Measurements from ENCODE around the gene CECR2. TPM values are rescaled to one million over a fixed set of nuclear protein-coding genes. Genes with fewer than 3 reads are reported as not detected.

Gene CECR2
- polyA plus RNA-seq, 5 donors = 13.5 to 19.4 (median 16.5) TPM

GRCh38 chr22:17366830-17367229, 2.4 kb upstream of the CECR2 start:
- DNase-seq = peak in 1 of 2 donors; percentile 57

GRCh38 chr22:17368144-17368543, 1.1 kb upstream of the CECR2 start:
- DNase-seq = no peak

GRCh38 chr22:17368554-17369438, 464 bp upstream of the CECR2 start:
- peak; percentile 89 to 90 for DNase-seq

- DNase-seq = peak in 1 of 2 donors; percentile 42
These were observed 936 bp downstream of the CECR2 start for GRCh38 chr22:17370026-17370765.

GRCh38 chr22:17370766-17371432, 1.6 kb downstream of the CECR2 start:
- no peak for DNase-seq

- DNase-seq = no peak
These were observed 2.2 kb downstream of the CECR2 start for GRCh38 chr22:17371448-17371847.

- DNase-seq = no peak
These were observed 4.6 kb downstream of the CECR2 start for GRCh38 chr22:17373855-17374254.

- no peak for DNase-seq
These were observed 6.8 kb downstream of the CECR2 start for GRCh38 chr22:17375914-17376614.

- DNase-seq = no peak
These were observed 7.7 kb downstream of the CECR2 start for GRCh38 chr22:17376950-17377349.

GRCh38 chr22:17379944-17380343, 10.7 kb downstream of the CECR2 start:
- no peak for DNase-seq

- DNase-seq = no peak
These were observed 11.3 kb downstream of the CECR2 start for GRCh38 chr22:17380359-17381087.

- DNase-seq = no peak
These were observed 12.1 kb downstream of the CECR2 start for GRCh38 chr22:17381192-17381913.

- DNase-seq = no peak
These were observed 15.5 kb downstream of the CECR2 start for GRCh38 chr22:17384612-17385330.

- DNase-seq = no peak
These were observed 18.1 kb downstream of the CECR2 start for GRCh38 chr22:17387356-17387755.

GRCh38 chr22:17388235-17388634, 19.0 kb downstream of the CECR2 start:
- DNase-seq = no peak

GRCh38 chr22:17390087-17390486, 20.8 kb downstream of the CECR2 start:
- no peak for DNase-seq

- no peak for DNase-seq
These were observed 27.3 kb downstream of the CECR2 start for GRCh38 chr22:17396516-17396915.

- no peak for DNase-seq
These were observed 28.7 kb downstream of the CECR2 start for GRCh38 chr22:17397756-17398547.

- DNase-seq = no peak
These were observed 31.0 kb downstream of the CECR2 start for GRCh38 chr22:17400305-17400704.

Data from right lung (tissue), 5 donors.